Stimulated activated CD8-positive, alpha-beta memory T cell treated with anti-CD3 and anti-CD28 coated beads, Interleukin-12 subunit alpha, Interleukin-12 subunit beta, amount 100 ng/mL, for 1 hour (primary cell): ENCODE data around the gene ESPL1.

ENCODE experiments used
- DNase-seq: peaks from one replicate; pipeline ENCODE4 v3.0.0-alpha.2; 2020; ENCODE audit warnings: low read depth

ESPL1 gene

DNA sequence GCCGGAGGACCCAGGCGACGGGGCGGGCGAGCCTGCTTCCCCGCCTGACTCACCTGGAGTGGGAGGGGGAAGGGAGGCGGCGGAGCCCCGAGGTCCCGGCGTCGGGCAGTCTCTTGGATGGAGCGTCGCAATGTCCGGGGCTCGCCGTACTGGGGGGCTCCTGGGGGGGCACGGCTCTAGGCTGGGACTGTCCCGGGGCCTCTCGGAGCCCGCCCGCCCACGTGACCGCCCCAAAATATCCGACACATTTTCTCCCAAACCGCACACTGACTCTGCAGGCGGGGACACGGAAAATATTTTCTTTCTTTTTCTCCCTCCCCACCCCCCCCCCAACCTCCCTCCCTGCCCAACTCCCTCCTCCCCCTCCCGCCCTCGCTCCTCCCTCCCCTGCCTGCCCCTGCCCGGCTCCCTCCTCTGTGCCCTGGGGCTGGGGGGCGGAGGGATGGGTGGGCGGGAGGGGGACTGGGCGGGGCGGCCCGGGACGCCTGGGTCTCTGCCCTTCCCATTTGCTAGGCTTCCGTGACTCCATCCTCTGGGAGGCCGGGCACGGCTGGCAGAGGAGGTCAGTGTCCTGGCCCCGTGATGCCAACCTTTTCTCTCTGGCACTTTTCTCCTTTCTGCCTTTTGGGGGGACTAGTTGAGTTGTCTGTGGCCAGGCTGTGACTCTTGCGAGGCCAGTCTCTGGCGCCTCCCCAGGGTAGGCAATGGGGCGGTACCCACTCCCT, 36.0 kb upstream of the ESPL1 start, which contains the start of gene RARG:
Gene RARG (minus strand): TSS at position 289 of the 725 bp plus-strand sequence. CDS start 4,664 bp downstream, outside the sequence.
- DNase-seq: peak; percentile 51

DNA sequence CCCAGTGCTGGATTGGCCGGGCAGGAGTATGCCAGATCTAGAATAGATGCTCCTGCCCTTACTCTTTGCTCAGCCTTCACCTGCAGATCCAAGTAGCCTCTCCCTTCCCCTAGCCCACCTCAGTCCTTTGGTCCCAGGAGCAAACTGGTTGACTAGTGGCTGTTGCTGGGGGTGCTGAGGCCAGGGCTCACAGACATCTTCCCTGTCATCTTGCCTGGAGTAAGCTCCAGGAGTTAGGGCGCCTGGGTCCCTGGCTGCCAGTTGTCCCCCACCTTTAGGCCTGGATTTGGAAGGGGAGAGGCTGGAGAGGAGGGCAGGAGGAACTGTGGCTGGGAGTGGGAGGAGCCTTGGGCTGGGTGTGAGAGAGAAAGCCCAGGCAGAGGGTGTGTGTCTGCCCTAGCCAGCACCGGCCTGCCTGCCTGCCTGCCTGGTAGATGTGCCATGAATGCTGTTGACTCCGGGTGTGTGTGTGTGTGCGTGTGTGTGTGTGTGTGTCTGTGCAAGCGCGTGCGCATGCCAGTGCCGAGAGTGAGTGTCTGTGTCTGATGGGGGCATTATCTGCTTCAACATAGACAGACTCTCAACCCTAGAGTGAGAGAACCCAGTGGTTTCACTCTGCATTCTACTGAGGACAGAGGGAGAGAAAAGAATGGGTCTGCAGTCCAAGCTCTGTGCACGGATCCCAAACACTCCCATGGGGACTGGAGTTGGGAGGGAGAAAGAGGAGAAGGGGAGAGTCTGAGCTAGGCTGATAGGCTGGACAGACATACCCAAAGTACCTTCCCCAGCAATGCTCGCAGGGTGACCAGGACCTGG, 35.2 kb upstream of the ESPL1 start:
- DNase-seq: no peak

DNA sequence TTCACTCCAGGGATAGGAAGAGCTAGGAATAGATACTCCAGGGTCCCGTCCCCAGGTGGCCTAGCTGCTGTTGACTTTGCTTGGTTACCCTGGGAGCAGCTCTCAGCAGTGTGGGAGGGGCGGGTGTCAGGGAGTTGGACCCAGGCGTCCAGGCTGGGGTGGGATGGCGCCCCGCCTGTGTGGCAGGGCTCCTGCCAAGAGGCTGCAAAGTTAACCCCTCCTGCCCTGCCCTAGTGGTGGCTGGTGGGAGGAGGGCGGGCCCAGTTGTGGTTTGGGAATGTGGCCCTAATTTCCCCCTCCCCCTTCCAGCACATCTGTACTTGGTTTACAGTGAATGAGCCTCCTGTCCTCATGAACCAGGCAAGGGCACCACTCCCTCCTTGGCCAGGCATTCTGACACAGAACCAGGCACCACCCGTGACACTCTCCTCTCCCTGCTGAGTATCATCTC, 34.4 kb upstream of the ESPL1 start:
- DNase-seq: no peak

- DNase-seq: no peak
Measured at GRCh38 chr12:53234271-53234914, 33.7 kb upstream of the ESPL1 start.

GRCh38 chr12:53235164-53235563, 32.9 kb upstream of the ESPL1 start:
- DNase-seq: no peak

DNA sequence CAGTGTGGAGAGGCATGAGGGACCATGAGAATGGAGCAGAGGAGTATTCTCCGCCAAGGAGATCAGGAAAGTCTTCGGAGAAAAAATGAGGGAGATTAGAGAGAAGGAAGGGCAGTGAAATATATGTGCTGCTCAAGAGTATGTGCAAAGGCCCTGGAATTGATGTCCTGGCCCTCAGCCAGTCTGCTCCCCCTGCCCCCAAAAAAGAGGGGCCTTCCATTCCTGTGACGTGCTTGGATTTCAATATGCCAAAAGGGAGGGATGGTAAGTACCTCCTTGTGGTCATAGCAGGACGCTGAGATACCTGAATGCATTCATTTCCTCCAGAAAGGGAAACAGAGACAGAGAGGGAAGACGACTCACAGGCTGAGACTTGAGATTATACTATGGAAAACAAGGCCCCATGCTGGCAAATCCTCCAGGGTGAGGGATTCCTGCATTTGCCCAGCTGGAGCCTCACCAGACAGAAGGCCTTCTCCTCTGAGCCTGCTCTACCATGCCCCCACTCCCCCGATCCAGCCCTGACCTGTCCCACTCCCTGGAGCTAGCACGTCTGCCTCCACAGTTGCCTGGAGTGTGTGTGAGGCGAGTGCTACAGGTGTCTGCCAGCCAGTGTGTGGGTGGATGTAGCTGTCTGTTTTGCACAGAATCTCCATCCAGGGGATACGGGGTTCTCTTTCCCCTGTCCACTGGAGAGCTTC, 32.2 kb upstream of the ESPL1 start:
- no peak for DNase-seq

DNA sequence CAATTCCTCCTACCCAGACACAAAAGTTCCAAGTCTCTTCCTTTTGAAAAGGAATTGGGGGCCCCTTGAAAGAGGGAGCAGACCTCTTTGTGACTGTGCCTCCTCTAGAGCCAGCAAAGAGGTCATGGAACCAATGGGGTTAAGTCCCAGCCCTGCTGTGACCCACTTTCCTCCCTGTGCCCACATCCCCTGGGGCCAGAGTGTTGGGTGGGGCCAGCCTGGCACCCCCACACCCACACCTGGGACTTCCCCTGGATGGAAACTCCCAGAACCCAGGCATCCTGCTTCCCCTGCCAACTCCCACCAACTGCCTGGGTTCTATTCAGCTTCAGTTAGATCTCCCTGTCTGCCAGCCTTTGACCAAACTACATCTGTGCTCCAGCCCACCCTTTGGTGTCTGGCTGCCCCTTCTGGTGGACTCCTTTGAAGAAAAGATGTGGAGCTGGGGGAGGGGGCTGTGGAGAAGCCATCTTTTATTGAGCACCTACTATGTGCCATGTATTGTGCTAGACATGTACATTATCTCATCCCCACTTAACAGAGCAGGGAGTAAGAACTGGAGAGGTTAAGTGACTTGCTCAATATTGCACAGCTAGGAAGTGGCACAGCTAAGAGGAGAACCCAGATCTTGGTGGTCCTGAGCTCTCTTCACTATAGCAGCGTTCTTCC, 31.5 kb upstream of the ESPL1 start:
- peak; percentile 25 for DNase-seq

GRCh38 chr12:53239643-53240258, 28.3 kb upstream of the ESPL1 start:
- DNase-seq: no peak

GRCh38 chr12:53241623-53242412, 26.3 kb upstream of the ESPL1 start:
- no peak for DNase-seq

- DNase-seq: no peak
Measured at GRCh38 chr12:53244337-53244736, 23.8 kb upstream of the ESPL1 start.

DNA sequence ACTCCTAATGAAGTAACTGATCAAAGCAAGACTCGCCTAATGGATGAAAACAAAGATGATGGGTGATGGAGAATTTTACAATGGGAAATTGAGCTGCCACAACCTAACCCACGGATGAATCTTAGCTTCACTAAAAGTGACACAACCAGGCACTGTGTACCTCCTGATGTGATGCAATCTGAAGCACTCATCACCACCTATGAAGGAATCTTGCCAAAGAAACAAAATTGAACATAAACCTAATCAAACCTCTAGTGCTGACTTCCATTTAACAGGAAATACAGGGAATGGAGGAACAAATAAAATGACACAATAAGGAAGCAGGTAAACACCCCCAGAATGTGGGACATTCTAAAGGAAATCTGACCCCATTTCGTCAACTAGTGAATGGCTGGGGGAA, 22.8 kb upstream of the ESPL1 start:
- DNase-seq: no peak

DNA sequence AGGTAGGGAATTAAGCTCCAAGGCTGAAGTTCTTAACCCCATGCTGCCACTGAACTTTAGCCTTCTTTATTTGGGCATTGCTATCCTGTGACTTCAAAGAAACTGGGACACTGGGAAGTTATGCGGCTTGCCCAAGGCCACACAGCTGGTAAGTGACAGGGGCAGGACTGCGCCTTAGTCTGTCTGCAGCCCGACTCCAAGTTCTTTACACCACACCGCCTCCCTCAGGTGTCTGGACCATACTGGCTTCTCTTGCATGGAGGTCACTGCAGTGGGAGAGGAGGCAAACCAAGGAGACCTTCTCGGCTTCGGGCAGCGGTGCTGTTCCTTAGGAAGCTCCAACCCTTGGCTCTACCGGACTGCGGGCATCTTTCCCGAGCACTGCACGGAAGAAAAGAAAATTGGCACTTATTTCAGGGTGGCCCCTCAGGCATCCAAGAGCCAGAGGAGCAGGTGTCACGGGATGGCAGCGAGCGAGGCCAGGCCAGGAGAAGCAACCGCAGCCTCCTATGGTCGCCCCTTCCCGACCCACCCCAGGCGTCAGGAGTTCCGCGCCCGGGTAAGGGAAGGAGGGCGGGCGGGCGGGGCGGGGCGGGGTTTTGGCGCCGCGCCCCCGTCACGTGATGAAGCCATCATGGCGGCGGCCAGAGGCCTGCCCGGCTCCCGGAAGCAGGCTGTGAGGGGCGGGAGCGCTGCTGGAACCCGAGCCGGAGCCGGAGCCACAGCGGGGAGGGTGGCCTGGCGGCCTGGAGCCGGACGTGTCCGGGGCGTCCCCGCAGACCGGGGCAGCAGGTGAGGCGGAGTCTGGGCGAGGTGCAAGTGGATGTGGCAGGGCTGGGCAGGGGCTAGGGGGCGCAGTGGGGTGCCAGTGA, 16.4 kb upstream of the ESPL1 start:
- DNase-seq: peak; percentile 42

DNA sequence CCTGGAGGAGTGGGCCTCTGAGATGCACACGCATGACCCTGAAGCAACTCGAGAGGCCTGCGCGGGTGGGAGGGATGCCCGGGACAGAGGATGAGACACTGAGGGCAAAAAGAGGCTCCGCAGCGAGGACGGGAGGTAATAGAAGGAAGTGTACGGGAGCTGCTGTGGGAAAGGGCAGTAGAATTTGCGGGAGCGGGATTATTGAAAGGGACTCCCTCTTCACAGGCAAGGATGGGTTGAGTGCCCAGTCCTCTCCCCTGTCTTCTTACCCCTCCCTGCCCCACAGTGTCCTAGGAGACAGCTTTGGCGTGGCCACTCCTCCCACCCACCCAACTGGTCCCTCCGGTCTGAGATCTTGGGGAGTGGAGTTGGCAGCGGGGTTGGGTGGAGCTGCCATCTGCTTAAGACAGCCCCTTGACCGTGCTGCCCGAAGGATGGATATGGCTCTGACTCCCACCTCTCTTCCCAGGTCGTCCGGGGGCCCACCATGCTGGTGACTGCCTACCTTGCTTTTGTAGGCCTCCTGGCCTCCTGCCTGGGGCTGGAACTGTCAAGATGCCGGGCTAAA, 15.7 kb upstream of the ESPL1 start:
- no peak for DNase-seq

GRCh38 chr12:53253298-53253697, 14.8 kb upstream of the ESPL1 start:
- DNase-seq: no peak

GRCh38 chr12:53254816-53255545, 13.1 kb upstream of the ESPL1 start:
- DNase-seq: no peak

DNA sequence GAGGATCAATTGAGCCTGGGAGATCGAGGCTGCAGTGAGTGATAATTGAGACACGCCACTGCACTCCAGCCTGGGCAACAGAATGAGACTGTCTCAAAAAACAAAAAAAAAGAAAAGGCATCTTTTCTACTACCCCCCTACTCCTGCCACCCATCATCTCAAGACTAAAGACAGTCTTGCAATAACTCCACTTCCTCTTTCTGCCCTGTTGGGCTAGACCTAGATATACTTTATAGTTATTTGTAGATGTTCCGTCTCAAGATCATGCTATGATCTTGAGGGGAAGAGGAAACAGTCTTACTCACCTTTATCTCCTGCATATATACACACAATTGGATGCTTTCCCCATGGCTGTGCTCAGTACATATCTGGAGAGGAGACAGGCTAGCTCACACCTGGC, 12.1 kb upstream of the ESPL1 start:
- DNase-seq: no peak

DNA sequence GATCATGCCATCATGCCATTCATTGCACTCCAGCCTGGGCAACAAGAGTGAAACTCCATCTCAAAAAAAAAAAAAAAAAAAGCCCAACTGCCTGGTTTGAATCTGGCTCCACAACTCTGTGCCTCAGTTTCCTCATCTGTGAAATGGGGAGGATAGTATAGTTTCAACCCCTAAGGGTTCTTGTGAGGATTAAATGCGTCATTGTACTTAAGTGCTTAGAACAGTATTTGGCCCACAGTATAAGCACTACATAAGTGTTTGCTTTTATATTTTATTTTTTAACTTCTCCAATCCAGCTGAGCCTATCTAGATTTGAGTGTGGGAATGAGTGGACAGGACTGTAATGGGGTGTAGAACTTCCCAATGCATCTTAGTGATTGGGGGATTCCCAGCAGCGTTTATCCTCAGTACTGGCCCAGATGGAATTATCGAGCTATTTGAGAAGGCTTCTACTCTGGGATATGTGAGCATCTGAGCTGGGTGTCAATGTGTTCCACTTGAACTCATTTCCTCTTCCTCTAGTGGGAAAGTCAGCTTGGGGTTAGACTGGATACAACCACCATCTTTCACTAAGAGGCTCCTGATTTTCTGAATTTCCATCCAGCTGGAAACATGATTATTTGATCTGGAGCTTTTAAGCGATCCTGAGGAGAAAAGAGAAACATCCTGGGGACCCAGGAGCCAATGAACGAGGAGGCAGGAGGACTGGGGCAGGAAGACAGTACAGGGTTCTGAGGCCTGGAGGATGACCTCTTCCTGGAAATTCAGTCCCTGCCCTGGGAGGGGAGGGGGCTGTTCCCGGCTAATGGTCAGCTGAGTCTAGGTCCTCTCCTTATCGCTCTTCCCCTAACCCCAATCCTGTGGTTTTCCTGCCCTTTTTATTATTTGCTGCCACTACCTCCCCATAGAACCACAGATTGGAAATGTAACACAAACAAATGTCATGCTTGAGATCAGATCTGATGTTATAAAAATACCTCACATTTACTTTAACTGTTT, 9.3 kb upstream of the ESPL1 start:
- no peak for DNase-seq
